Pancreas (tissue), 10 donors: ENCODE data around the gene OPALIN. TPM values are rescaled to one million over a fixed set of nuclear protein-coding genes. Genes with fewer than 3 reads are reported as not detected.
A peak's percentile ranks its signal among the peaks of the same experiment; 100 is the strongest.
"Not testable (repeated sequence)": the region's sequence is repeated elsewhere in the genome, so short reads cannot be mapped to it uniquely, and the experiment has no call there.

Experiments used
- ATAC-seq, 4 donors: fragments of 200-7000 bp; cut with Tn5 transposase; one replicate each; pipeline versions ENCODE4 v1.8.0 to v1.9.1; 2020; ENCODE audit warnings: mild to moderate bottlenecking in 4 of 4, moderate library complexity in 4 of 4
- DNase-seq, 6 donors: peaks; one replicate each; pipeline ENCODE4 v3.0.0-alpha.2; 2020
- FAIRE-seq: peaks from 2 replicates; lab custom pipeline; 2012; peaks lifted over from hg19 to GRCh38; lab: Jason Lieb, UNC
- H3K27ac ChIP-seq, 4 donors: fragments of 200-600 bp; sonication (generic); 1 replicate in 3 of 4; 2 replicates in 1 of 4; pipeline versions ENCODE4 v1.5.0 to v1.8.0; 2020
- H3K27me3 ChIP-seq, 4 donors: fragments of 200-600 bp; one replicate each; pipeline ENCODE4 v1.8.0; 2021
- H3K36me3 ChIP-seq, 3 donors: fragments of 200-600 bp; sonication (generic) in 1 of 3; one replicate each; pipeline versions ENCODE4 v1.5.0 to v1.8.0; 2020 to 2021
- H3K4me1 ChIP-seq, 3 donors: fragments of 200-600 bp; one replicate each; pipeline ENCODE4 v1.8.0; 2021
- H3K4me3 ChIP-seq, 4 donors: fragments of 200-600 bp; sonication (generic) in 2 of 4; one replicate each; pipeline versions ENCODE4 v1.5.0 to v1.8.0; 2020 to 2021
- H3K9me3 ChIP-seq, 4 donors: fragments of 200-600 bp; one replicate each; pipeline ENCODE4 v1.8.0; 2021
- WGBS, 2 donors: extraction: QIAGEN DNeasy Blood & Tissue Kit; methylation state at CpG; one replicate each; pipeline ENCODE4 v1.1.7; 2013; 5-methylcytosine and 5-hydroxymethylcytosine counted together
- intact Hi-C, 3 donors: fragments of 100-400 bp; cut with DNase I; formaldehyde crosslinking; loops; one replicate each; pipeline versions ENCODE4 v1.11.1 to v1.14.2; 2022
- polyA plus RNA-seq, 2 donors: library from polyadenylated mRNA; stranded (reverse); fragments of 200-250 nt; gene quantifications; one replicate each; pipeline ENCODE4 v1.2.3, GENCODE V29; 2013
- total RNA-seq, 6 donors: library from RNA; stranded (reverse); fragmentation: NEBNext Ultra II Directional in 4 of 6; extraction: Animal tissue kit (Norgen Biotek cat#: 25700) in 4 of 6; gene quantifications; one replicate each; pipeline versions ENCODE4 v1.2.1 to v1.2.4, GENCODE V29; 2021 to 2023
- TF ChIP-seq, protein P1 (sequence below), 4 donors: fragments of 200-600 bp; sonication (generic) in 3 of 4; IDR thresholded peaks; one replicate each; pipeline versions ENCODE4 v1.5.0 to v1.8.0; 2021; ENCODE audit warnings: antibody characterized with exemption in 4 of 4
- donor health status: healthy with polysubstance abuse.
- donor health status: DM: no; HTN: no; CAD: no; lungs with moderate emphysema.
- donor health status: DM: no; HTN: no; CAD: no.
- donor health status: control.
- donor health status: control.
- donor health status: Bipolar disorder and iron deficiency.
- donor health status: DM: yes; HTN: yes; CAD: no.
- donor health status: DM: no; HTN: no; CAD: no.
- donor health status: DM: no; HTN: no; CAD: no.
- donor health status: DM: yes; HTN: yes; CAD: no.

The OPALIN gene
- total and polyA plus RNA-seq, 8 donors: not detected

DNA sequence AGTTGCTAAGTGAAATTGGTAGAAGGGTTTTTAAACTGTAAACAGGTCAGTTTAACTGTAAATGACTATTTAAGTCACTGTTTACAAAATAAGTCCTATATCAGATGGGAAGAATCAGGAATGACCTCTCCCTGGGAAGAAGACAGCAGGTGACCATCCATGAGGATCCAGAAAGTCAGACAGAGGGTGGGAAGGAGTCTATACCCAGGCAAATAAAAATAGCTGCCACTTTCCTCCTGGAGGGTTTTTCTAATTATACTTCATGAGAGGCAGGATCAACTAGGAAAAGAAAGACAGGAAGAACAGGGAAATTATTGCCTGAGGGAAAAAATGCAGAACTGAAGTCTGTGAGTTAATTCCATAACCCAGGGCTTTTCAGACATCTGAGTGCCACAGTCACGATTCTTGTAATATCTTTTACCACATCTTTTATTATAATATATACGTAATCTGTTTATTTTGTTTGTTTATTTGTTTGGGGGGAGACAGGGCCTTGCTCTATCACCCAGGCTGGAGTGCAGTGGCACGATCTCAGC is 47.6 kb downstream of the OPALIN start:
- Histone ChIP-seq H3K36me3 (no peaks in the 10 kb centered on the region), H3K4me3 (no peak overlapping the region), H3K4me1 (no peaks in the 10 kb centered on the region), H3K27me3 (no peaks in the 10 kb centered on the region), H3K9me3 (no peaks in the 10 kb centered on the region), H3K27ac (no peak overlapping the region)
- DNase-seq (no peak), ATAC-seq (no peak), FAIRE-seq (no peak)
- TF ChIP-seq, protein P1, sequence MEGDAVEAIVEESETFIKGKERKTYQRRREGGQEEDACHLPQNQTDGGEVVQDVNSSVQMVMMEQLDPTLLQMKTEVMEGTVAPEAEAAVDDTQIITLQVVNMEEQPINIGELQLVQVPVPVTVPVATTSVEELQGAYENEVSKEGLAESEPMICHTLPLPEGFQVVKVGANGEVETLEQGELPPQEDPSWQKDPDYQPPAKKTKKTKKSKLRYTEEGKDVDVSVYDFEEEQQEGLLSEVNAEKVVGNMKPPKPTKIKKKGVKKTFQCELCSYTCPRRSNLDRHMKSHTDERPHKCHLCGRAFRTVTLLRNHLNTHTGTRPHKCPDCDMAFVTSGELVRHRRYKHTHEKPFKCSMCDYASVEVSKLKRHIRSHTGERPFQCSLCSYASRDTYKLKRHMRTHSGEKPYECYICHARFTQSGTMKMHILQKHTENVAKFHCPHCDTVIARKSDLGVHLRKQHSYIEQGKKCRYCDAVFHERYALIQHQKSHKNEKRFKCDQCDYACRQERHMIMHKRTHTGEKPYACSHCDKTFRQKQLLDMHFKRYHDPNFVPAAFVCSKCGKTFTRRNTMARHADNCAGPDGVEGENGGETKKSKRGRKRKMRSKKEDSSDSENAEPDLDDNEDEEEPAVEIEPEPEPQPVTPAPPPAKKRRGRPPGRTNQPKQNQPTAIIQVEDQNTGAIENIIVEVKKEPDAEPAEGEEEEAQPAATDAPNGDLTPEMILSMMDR (IDR thresholded peaks at IDR 0.05): no peak
- intact Hi-C loops: no loop called here
- WGBS, 2 donors: 79 to 83% methylated on average over 3 of the region's 3 CpGs

DNA sequence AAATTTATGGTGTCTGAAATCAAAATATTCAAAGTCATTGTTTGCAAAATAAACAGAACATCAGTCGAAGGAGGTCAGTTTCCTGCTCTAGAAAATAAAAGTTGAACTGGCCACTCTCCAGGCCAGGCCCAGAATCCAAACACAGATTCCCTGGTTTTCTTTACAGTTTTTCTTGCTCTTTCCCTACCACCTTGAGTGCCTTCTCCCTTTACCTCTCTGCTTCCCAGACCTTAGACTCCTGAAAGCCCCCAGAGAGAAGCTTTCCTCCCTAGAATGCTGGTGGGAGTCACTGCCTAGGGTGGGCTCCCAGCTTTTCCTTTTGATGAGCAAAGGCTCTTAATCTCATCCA is 48.5 kb downstream of the OPALIN start:
- intact Hi-C loops: no loop called here
- DNase-seq: no peak
- Histone ChIP-seq H3K9me3 (no peaks in the 10 kb centered on the region), H3K4me1 (no peaks in the 10 kb centered on the region), H3K36me3 (no peaks in the 10 kb centered on the region), H3K27ac (no peak overlapping the region), H3K27me3 (no peaks in the 10 kb centered on the region), H3K4me3 (no peak overlapping the region)
- no peak for FAIRE-seq
- TF ChIP-seq, protein P1 (IDR thresholded peaks at IDR 0.05): no peak
- 6 to 9% methylated on average over 1 of the region's 1 CpG for WGBS, 2 donors
- no peak for ATAC-seq

DNA sequence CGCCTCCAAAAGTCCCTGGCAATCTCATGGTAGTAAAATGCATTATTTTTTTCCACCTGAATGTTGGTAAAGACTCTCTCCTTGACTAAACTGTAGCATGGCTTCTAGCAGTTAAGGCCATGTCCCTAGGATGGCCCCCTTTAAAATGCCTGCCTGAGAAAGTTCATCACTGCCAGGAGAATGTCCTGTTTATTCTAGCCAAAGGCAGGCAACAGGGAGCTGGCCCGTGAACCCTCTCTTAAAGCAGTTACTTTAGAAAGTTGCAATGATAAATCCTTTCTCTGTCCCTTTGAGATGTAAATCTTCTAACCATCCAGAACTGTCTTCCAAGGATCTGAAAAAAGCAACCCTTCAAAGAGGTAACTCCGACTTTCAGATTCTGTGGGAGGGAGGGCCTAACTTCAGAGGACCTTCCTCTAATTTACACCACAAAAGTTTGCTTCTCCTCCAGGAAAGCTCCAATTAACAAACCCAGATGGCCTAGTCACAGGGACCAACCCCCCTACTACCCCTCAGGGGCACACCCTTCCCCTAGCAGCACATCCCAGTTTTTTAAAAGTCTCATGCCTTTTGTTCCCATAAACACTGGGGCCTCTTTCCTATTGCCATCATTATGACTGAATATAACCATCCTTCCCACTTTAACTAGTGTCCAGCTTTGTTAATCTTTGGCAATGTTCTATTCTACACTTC is 49.0 kb downstream of the OPALIN start:
- whole genome bisulfite sequencing, 2 donors: 70 to 78% methylated on average over 3 of the region's 3 CpGs
- Histone ChIP-seq H3K4me1 (no peaks in the 10 kb centered on the region), H3K9me3 (no peaks in the 10 kb centered on the region), H3K27me3 (no peaks in the 10 kb centered on the region), H3K4me3 (no peak overlapping the region), H3K36me3 (no peaks in the 10 kb centered on the region), H3K27ac (no peak overlapping the region)
- no peak for FAIRE-seq
- no peak for DNase-seq
- TF ChIP-seq, protein P1 (IDR thresholded peaks at IDR 0.05): no peak
- intact Hi-C loops: no loop called here
- ATAC-seq: no peak

DNA sequence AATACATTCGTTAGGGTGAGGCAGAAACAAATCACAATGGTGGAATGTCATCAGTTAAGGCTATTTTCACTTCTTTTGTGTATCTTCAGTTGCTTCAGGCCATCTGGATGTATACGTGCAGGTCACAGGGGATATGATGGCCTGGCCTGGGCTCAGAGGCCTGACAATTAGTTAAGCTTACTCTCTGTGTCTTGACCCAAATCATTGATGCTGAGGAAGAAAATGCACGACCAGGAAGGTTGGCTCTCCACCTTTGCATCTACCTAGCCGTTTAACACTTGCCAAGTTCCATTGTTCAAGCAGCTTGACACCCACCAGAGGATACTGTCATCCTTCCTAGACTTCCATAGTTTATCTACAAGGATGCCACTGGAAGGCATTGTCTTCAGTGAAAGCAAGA is 49.9 kb downstream of the OPALIN start:
- H3K36me3 ChIP-seq, H3K27me3 ChIP-seq, intact Hi-C loops, FAIRE-seq, H3K9me3 ChIP-seq, DNase-seq, H3K4me1 ChIP-seq, H3K27ac ChIP-seq, ATAC-seq, H3K4me3 ChIP-seq: not testable (repeated sequence)
- WGBS, 2 donors: 76 to 84% methylated on average over 4 of the region's 4 CpGs

DNA sequence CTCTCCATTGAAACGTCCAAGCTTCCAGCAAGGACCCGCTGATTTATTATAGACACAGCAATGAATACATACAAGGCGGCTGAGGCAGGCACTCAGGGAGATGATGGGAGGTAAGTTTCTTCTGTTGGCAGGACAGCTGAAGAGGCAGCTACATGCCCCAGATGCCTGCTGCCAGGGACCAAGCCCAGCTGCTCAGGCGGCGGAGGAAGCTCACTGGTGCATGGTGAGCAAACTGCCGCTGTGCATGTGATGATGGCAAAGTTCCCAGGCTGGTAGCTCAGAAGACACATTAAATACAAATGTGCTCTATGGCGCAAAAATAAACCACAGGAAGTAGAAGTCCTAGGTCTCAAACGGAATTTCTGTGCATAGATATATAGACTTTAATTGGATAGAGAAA is 52.3 kb downstream of the OPALIN start:
- no peaks in the 10 kb centered on the region for H3K27me3 ChIP-seq
- WGBS, 2 donors: 72 to 81% methylated on average over 8 of the region's 8 CpGs
- DNase-seq (peak in 2 of 6 donors; percentile 13 to 49), FAIRE-seq (no peak), ATAC-seq (peak in 3 of 4 donors; percentile 68 to 80 (median 79))
- no peaks in the 10 kb centered on the region for H3K9me3 ChIP-seq
- H3K27ac ChIP-seq: no peak overlapping the region
- no peaks in the 10 kb centered on the region for H3K4me1 ChIP-seq
- TF ChIP-seq, protein P1 (IDR thresholded peaks at IDR 0.05): no peak
- no peaks in the 10 kb centered on the region for H3K36me3 ChIP-seq
- intact Hi-C loops: no loop called here
- H3K4me3 ChIP-seq: no peak overlapping the region
